ENCODE measurements around the gene USP34. TPM values are rescaled to one million over a fixed set of nuclear protein-coding genes. Genes with fewer than 3 reads are reported as not detected.

Gene USP34
- total RNA-seq, 1 donor from 2014 or later: 123 TPM

DNA sequence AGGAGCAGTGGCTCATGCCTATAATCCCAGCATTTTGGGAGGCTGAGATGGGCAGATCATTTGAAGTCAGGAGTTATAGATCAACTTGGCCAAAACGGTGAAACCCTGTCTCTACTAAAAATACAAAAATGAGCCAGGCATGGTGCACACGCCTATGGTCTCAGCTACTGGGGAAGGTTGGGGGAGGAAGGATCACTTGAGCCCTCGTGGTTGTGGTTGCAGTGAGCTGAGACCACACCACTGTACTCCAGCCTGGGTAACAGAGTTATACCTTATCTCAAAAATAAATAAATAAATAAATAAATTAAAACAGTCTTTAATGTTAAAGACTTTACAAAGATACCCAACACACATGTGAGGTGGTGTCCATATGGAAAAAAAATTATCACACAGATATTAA is 174.9 kb downstream of the USP34 start:
- DNase-seq: no peak

DNA sequence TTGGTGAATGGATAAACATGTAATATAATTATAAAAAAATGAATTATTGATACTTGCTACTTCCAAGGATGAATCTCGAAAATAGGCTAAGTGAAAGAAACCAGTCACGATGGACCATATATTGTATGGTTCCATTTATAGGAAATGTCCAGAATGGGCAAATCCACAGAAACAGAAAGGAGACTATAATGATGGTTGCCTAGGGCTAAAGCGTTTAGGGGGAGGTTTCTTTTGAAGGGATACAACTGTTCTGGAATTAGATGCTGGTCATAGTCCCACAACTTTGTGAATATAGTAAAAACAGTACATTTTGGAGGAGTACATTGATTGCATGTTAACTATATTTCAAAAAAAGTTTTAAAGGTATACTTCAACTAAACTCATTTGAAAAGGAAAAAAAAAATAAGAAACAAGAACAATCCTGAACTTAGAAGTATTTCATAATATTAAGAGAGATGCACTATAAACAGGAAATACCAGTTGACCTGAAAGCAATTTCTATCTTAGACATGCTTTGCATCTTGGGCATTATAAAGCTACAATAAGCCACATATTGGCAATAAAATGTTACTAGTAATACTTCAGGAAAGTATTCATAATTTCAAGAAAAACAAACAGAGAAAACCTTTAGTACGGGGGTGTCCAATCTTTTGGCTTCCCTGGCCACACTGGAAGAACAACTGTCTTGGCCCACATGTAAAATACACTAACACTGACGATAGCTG is 178.9 kb downstream of the USP34 start:
- DNase-seq: no peak

DNA sequence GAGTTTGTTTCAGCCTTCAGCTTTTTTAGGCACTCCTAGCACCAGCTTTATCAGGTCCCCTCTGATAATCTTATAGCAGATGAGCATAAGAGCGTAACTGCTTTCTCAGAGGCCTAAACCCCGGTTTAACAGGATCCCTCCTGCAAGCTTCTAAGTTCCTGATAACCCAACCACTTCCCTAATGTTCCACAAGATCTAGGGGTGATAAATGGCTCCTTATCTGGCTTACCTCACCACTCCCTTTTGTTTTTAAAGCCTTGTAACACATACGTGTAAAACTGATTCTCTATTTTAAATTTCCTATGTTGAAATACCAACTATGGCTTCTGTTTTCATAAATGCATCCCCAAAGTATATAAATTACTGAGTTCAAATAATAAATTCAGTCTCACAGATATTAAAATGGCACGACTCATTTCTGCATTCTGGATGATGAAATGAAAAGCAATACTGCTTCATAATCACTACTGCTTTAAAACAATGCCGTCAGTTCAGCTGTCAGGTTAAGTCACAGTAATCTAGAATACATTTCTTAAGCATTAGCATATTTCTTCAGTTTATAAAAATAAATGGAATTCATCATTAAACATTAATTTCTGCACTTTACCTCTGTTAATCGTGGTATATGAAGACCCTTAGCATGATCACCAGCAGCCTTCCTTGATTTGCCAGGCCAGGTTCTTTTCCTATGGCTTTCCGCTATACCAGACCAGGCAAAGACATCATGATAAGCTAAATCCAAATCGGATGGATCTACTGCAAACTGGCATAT is 182.6 kb downstream of the USP34 start:
- no peak for DNase-seq

DNA sequence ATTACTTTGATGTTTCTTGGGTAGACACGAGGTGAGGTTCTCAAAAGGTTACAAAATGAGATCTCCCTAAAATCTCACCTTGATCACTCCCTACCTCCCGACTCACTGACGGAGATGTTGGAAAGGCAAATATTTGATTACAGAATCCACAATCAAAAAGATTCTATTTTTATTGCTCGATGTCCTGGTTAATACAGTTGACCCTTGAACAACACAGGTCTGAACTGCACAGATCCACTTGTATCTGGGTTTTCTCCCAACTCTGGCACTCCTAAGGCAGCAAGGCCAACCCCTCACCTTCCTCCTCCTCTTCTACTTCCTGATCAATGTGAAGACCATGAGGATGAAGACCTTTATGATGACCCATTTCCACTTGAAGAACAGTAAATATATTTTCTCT is 183.6 kb downstream of the USP34 start:
- no peak for DNase-seq

DNA sequence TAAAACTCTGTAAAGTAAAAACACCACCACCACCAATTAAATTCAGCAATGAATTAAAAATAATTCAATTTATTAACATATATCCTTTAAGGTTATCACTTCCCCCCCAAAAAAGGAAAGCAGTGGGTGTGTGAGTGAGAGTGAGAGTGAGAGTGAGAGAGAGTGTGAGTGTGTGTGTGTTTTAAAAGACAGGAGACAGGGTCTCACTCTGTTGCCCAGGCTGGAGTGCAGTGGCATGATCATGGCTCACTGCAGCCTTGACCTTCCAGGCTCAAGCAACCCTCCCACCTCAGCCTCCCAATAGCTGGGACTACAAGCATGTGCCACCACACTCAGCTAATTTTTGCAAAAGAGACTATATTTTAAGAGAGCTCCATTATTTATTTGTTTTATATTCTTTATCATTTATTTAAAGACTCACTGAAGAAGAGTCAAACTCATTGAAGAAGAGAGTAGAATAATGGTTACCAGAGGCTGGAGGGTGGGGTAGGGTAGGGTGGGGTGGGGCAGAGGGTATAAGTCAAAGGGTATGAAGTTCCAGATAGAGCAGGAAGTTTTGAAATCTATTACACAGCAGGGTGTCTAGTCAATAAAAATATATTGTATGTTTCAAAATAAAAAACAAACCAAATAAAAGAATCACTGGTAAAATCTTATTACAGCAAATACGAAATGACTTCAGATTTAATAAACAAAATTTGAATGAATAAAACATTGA is 187.3 kb downstream of the USP34 start:
- no peak for DNase-seq

DNA sequence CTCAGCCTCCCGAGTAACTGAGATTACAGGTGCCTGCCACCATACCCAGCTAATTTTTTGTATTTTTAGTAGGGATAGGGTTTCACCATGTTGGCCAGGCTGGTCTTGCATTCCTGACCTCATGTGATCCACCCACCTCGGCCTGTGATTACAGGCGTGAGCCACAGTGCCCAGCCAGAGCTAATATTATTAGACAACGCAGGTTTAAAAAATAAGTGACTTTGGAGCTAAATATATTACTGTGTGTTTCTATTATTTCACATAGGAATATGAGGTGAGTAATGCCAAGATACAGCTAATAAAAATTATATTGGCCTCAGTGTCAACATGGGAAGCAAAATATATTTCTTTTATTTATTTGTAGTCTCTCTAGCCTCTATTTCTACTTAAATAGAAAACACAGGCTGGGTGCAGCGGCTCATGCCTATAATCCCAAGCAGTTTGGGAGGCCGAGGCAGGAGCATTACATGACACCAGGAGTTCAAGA is 188.7 kb downstream of the USP34 start:
- no peak for DNase-seq

GRCh38 chr2:61281321-61281720 is 189.6 kb downstream of the USP34 start:
- DNase-seq: no peak

DNA sequence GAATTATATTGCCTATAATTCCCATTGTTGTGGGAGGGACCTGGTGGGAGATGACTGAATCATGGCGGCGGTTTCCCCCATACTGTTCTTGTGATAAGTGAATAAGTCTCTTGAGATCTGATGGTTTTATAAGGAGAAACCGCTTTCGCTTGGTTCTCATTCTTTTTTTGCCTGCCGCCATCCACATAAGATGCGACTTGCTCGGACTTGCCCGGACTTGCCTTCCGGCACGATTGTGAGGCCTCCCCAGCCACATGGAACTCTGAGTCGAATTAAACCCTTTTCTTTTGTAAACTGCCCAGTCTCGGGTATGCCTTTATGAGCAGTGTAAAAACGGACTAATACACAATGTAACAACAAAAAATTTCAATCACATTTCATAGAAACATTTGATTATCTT is 193.1 kb downstream of the USP34 start:
- no peak for DNase-seq

GRCh38 chr2:61275575-61276184 is 195.2 kb downstream of the USP34 start:
- DNase-seq: no peak

DNA sequence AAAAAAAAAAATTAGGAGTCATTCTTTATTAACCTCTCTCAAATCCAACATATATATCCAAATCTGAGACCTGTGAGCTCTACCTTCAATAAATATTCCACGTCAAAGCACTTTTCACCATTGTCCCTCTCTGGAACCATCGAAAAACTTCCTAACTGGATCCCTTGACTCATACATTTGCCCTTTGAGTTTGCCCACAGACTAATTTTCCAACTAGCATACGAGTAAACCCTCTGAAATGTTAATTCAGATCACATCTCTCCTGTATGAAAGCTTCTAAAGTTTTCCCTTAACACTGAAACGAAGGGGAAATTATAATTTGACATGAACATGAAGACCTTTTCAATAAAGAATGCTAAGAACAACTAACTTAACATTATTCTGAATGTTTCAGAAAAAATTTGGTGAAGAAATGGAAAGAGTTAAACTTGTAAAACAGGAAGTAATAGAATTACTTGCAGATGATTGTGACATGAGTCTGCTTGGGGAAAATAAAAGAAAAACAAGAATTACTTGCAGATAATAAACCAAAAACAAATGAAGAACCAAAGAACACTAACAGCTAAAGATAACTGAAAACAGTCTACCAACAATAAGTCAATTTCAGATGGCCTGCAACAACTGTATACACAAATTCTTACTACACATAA is 198.3 kb downstream of the USP34 start:
- DNase-seq: peak; percentile 32

DNA sequence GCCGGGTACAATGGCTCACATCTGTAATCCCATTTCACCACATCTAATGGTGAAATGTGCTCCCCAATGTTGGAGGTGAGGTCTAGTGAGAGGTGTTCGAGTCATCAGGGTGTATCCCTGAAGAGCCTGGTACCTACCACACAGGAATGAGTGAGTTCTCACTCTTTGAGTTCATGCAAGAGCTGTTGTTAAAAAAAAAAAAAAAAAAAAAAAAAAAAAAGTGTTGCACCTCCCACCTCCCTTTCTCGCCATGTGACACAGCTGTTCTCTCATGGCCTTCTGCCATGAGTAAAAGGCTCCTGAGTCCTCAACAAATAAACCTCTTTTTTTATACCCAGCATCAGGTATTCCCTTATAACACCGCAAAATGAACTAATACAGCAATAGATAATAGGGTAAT is 202.6 kb downstream of the USP34 start:
- no peak for DNase-seq

DNA sequence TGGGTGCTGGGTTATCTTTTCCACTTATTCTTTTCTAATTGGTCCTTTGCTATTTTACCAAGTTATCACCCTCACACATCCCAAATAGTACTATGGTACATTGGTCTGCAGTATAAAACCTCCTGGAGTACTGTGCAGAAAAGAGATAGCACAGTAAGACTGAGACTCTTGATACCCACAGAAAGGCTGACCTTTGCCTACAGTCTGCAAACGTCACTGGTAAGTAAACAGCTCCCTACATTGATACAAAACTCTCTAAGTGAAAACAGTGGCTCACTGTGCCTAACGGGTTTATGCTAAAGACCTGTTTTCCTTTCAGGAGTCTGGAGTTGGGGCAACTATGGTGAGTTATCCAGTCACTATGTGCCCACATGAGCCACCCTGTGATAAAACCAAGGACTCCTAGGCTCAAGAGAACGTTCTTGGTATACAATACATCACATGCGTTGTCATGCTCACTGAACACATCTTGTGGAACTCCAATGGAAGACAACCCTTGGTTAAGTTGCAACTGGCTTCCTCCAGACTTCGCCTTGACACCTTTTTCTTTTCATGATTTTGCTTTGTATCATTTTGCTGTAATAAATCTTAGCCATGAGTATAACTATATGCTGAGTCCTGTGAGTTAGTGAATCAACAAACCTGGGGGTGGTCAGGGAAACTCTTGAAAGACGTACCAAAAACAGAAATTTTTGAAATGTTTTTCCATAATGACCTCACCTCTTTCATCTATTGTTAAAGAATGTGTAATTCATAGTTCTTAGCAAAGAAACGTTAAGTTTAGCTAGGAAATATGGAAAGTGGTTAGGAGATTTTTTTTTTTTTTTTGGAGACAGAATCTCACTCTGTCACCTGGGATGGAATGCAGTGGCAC is 204.0 kb downstream of the USP34 start:
- DNase-seq: no peak

DNA sequence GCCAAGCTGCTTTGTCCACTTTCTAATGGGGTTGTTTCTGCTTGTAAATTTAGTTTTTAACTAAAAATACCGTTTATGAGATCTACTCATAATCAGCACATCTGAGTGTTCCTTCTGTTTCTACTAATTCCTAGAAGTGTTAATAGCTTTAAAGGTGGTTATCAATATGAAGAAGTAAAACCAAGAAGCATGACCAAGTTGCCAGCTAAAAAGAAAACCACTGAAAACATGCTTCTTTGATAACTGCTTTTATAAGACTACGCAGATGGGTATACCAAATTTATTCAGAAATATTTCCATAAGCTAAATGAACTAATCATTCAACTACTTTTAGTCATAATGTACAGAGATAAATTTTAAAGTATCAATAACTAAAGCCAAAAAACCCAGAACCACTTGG is 207.1 kb downstream of the USP34 start:
- DNase-seq: no peak

- DNase-seq: no peak
Measured at GRCh38 chr2:61262699-61263098, 208.2 kb downstream of the USP34 start.

DNA sequence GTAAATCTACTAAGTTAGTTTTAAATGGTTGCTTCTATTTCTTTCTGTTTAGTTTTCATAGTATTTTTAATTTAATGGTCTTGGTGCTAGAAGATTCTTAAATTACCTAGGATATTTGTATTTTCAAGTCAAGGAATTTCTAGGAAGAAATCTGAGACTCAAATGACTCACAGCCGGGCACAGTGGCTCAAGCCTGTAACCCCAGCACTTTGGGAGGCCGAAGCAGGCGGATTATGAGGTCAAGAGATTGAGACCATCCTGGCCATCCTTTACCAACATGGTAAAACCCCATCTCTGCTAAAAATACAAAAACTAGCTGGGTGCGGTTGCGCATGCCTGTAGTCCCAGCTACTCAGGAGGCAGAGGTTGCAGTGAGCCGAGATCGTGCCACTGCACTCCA is 213.4 kb downstream of the USP34 start:
- DNase-seq: no peak

- peak; percentile 84 for DNase-seq
Measured at GRCh38 chr2:61255580-61256437, 215.1 kb downstream of the USP34 start.

DNA sequence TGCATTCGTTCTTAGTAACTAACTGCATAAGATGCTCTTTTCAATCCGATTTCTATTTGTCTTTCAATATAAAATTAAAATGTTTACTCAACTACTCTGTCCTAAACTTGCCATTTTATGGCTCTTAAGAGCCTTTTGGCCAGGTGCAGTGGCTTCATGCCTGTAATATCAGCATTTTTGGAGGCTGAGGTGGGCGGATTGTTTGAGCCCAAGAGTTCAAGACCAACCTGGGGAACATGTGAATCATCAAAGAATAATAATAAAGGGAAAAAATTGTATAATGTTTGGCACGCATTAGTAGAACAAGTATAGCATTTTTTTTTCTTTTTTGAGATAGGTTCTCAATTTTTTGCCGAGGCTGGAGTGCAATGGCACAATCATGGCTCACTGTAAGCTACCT is 216.4 kb downstream of the USP34 start:
- peak; percentile 21 for DNase-seq

GRCh38 chr2:61253136-61253535 is 217.8 kb downstream of the USP34 start:
- no peak for DNase-seq

GRCh38 chr2:61252031-61252430 is 218.9 kb downstream of the USP34 start:
- DNase-seq: no peak

DNA sequence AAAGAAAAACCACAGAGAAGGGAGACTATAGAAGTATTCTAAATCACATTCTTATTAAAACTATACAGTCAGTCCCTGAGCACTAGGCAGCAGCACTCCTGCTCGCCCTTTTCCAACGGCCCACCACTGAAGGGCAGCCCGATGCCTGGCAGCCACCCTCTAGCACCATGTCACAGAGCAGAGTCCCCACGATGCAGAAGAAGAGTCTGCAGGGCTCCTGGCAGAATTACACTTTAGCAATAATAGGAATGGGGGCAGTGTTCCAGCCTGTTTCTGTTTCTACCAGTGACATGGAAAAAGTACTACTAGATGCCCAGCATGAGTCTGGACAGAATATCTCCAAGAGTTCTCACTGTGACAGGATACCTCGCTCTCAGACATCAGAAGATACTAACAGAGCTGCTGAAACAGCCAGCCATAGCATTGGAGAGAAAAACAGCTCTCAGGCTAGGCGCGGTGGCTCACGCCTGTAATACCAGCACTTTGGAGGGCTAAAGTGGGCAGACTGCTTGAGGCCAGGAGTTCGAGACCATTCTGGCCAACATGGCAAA is 221.3 kb downstream of the USP34 start:
- no peak for DNase-seq

All from dermis blood vessel endothelial cell (primary cell).